GM12878 (cell line): ENCODE measurements around the gene NOTCH1. TPM values are rescaled to one million over a fixed set of nuclear protein-coding genes. Genes with fewer than 3 reads are reported as not detected.

Experiments
- BCL11A ChIP-seq: IDR thresholded peaks from 2 replicates; pipeline ENCODE4 v1.6.1; 2011; ENCODE audit warnings: low read depth, low read length
- CBX5 ChIP-seq: sonication (generic); IDR thresholded peaks from 2 replicates; pipeline ENCODE4 v1.6.1; 2016; ENCODE audit warnings: low read depth, moderate library complexity, mild to moderate bottlenecking, inconsistent platforms
- DPF2 ChIP-seq: fragments of 450-650 bp; IDR thresholded peaks from 2 replicates; pipeline ENCODE4 v1.6.1; 2017; ENCODE audit warnings: mild to moderate bottlenecking
- ESRRA ChIP-seq: IDR thresholded peaks from 2 replicates; pipeline ENCODE4 v1.6.1; 2012; ENCODE audit warnings: mild to moderate bottlenecking, low read length, improper control_type of control experiment
- GATAD2B ChIP-seq: fragments of 450-650 bp; conservative IDR thresholded peaks from 2 replicates; pipeline ENCODE4 v1.6.1; 2017; ENCODE audit warnings: low read depth, mild to moderate bottlenecking, moderate library complexity
- IKZF1 ChIP-seq: fragments of 450-650 bp; conservative IDR thresholded peaks from 2 replicates; pipeline ENCODE4 v1.6.1; 2017; ENCODE audit warnings: antibody characterized with exemption, mild to moderate bottlenecking
- JUNB ChIP-seq: IDR thresholded peaks from 2 replicates; pipeline ENCODE4 v1.6.1; 2016; ENCODE audit warnings: antibody characterized with exemption, mild to moderate bottlenecking
- MTA2 ChIP-seq: fragments of 450-650 bp; IDR thresholded peaks from 2 replicates; pipeline ENCODE4 v1.6.1; 2016; ENCODE audit warnings: low read depth, mild to moderate bottlenecking, moderate library complexity
- MXI1 ChIP-seq: fragments of 150-350 bp; IDR thresholded peaks from 2 replicates; pipeline ENCODE4 v1.6.1; 2011; ENCODE audit warnings: low read depth, mild to moderate bottlenecking, inconsistent platforms, low read length, improper control_type of control experiment
- MYB ChIP-seq: fragments of 150-350 bp; IDR thresholded peaks from 2 replicates; pipeline ENCODE4 v1.6.1; 2014; ENCODE audit warnings: mild to moderate bottlenecking, low read depth, low read length, borderline replicate concordance
- NBN ChIP-seq: fragments of 450-650 bp; IDR thresholded peaks from 2 replicates; pipeline ENCODE4 v1.6.1; 2016
- NFIC ChIP-seq: IDR thresholded peaks from 2 replicates; pipeline ENCODE4 v1.6.1; 2012; ENCODE audit warnings: low read depth, mild to moderate bottlenecking, inconsistent platforms, low read length, moderate library complexity
- NFXL1 ChIP-seq: fragments of 450-650 bp; IDR thresholded peaks from 2 replicates; pipeline ENCODE4 v1.6.1; 2017; ENCODE audit warnings: antibody characterized with exemption, mild to moderate bottlenecking, borderline replicate concordance
- NFYB ChIP-seq: IDR thresholded peaks from 2 replicates; pipeline ENCODE4 v1.6.1; 2011; ENCODE audit warnings: low read depth, mild to moderate bottlenecking, low read length, improper control_type of control experiment, moderate library complexity; ENCODE audit not compliant: insufficient read depth
- POLR2A ChIP-seq: IDR thresholded peaks from 2 replicates; pipeline ENCODE4 v1.6.1; 2011; ENCODE audit warnings: low read depth, mild to moderate bottlenecking, low read length
- SKIL ChIP-seq: fragments of 450-650 bp; IDR thresholded peaks from 2 replicates; pipeline ENCODE4 v1.6.1; 2017; ENCODE audit warnings: mild to moderate bottlenecking, low read depth, inconsistent platforms; ENCODE audit not compliant: poor library complexity, severe bottlenecking
- SMAD5 ChIP-seq: IDR thresholded peaks from 2 replicates; pipeline ENCODE4 v1.6.1; 2016; ENCODE audit warnings: antibody characterized with exemption, low read depth
- TCF12 ChIP-seq: IDR thresholded peaks from 2 replicates; pipeline ENCODE4 v1.6.1; 2011; ENCODE audit warnings: low read depth, mild to moderate bottlenecking, low read length
- TCF7 ChIP-seq: IDR thresholded peaks from 2 replicates; pipeline ENCODE4 v1.6.1; 2014; ENCODE audit warnings: antibody characterized with exemption, borderline replicate concordance
- ZBTB40 ChIP-seq: fragments of 450-650 bp; IDR thresholded peaks from 2 replicates; pipeline ENCODE4 v1.6.1; 2016; ENCODE audit warnings: mild to moderate bottlenecking, moderate library complexity, borderline replicate concordance
- ZNF274 ChIP-seq: IDR thresholded peaks from one replicate; pipeline ENCODE4 v1.8.0; 2011; ENCODE audit not compliant: insufficient read length, insufficient read depth
- polyA plus RNA-seq, 11 experiments: library from polyadenylated mRNA; depleted of rRNA in 4 of 11; unstranded in 6 of 11; stranded (reverse) in 5 of 11; fragments of >200 nt; fragmentation: Nextera tagmentation in 4 of 11; fragmentation: Illumina TruSeq in 1 of 11; extraction: Ambion mirVana in 4 of 11; extraction: Trizol in 1 of 11; gene quantifications; 1 replicate in 1 of 11; 2 replicates in 10 of 11; pipeline versions ENCODE4 v1.2.1 to v1.2.3, GENCODE V29; 2011 to 2016; ENCODE audit warnings: inconsistent platforms in 2 of 11, missing spikeins in 2 of 11, low read depth in 1 of 11
- total RNA-seq, 4 experiments: library from RNA; depleted of rRNA in 3 of 4; stranded (reverse); fragments of >200 nt in 3 of 4; fragmentation: Illumina TruSeq in 1 of 4; extraction: Trizol in 1 of 4; gene quantifications; 2 replicates each; pipeline versions ENCODE4 v1.2.1 to v1.2.3, GENCODE V29; 2013 to 2021
- TF ChIP-seq, protein P1 (sequence below): IDR thresholded peaks from 2 replicates; pipeline ENCODE4 v1.6.1; 2012; ENCODE audit warnings: low read depth, low read length, improper control_type of control experiment

The NOTCH1 gene
- total and polyA plus RNA-seq, 10 of the 15 experiments (the other 5 are each of a cell fraction or from before 2014, with no cell fraction given), result 0.02 to 40.0 (median 3.7) TPM

- no peak for TF ChIP-seq CBX5
- TF ChIP-seq DPF2, result peak; percentile 75
- no peak for TF ChIP-seq NFIC
- no peak for TF ChIP-seq MYB
- no peak for TF ChIP-seq BCL11A
- TF ChIP-seq TCF12, result 0 out of 2 replicates have a peak, but pooled peaks have one; percentile 35
- no peak for TF ChIP-seq NBN
- TF ChIP-seq IKZF1, result peak; percentile 62
- TF ChIP-seq MTA2, result no peak
- TF ChIP-seq NFXL1, result 0 out of 2 replicates have a peak, but pooled peaks have one; percentile 56
- TF ChIP-seq MXI1, result no peak; the same call in 1 of the 2 replicates
- TF ChIP-seq SKIL, result no peak
- TF ChIP-seq POLR2A, result peak; percentile 97
- TF ChIP-seq TCF7, result no peak
- no peak for TF ChIP-seq ZBTB40
- no peak for TF ChIP-seq JUNB
- TF ChIP-seq SMAD5, result no peak; the same call in 1 of the 2 replicates
- no peak for TF ChIP-seq ESRRA
- no peak for TF ChIP-seq ZNF274
- peak; percentile 67; the same call in 1 of the 2 replicates for TF ChIP-seq GATAD2B
- TF ChIP-seq, protein P1, sequence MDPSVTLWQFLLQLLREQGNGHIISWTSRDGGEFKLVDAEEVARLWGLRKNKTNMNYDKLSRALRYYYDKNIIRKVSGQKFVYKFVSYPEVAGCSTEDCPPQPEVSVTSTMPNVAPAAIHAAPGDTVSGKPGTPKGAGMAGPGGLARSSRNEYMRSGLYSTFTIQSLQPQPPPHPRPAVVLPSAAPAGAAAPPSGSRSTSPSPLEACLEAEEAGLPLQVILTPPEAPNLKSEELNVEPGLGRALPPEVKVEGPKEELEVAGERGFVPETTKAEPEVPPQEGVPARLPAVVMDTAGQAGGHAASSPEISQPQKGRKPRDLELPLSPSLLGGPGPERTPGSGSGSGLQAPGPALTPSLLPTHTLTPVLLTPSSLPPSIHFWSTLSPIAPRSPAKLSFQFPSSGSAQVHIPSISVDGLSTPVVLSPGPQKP, result peak; percentile 66; the same call in 1 of the 2 replicates
- no peak for TF ChIP-seq NFYB
Measured at GRCh38 chr9:136482793-136483588, 62.9 kb downstream of the NOTCH1 start, which contains the start of gene SEC16A (continued).
